OCI-LY1 (cell line): ENCODE results near the gene ELMO1.

Experiments used
- H2AFZ ChIP-seq: fragments of 200-600 bp; sonication (generic), shearing (Covaris generic); 2 replicates; pipeline ENCODE4 v1.6.0; 2014; ENCODE audit warnings: antibody characterized with exemption, mild to moderate bottlenecking, low read length
- H3F3A ChIP-seq: fragments of 200-600 bp; sonication (generic), shearing (Covaris generic); 2 replicates; pipeline ENCODE4 v1.6.0; 2014; ENCODE audit warnings: mild to moderate bottlenecking, antibody characterized with exemption, low read length, moderate library complexity; ENCODE audit not compliant: insufficient read depth
- H3K27ac ChIP-seq: fragments of 200-600 bp; sonication (generic); 2 replicates; pipeline ENCODE4 v1.5.1; 2014; ENCODE audit warnings: low read length, mixed run types, mild to moderate bottlenecking, low read depth; ENCODE audit not compliant: poor library complexity, severe bottlenecking
- H3K27me3 ChIP-seq: fragments of 200-600 bp; sonication (generic); 2 replicates; pipeline ENCODE4 v1.6.0; 2014; ENCODE audit warnings: antibody characterized with exemption, mild to moderate bottlenecking, low read length, moderate library complexity; ENCODE audit not compliant: insufficient read depth
- H3K36me3 ChIP-seq: fragments of 200-600 bp; sonication (generic); 2 replicates; pipeline ENCODE4 v1.6.1; 2014; ENCODE audit warnings: mild to moderate bottlenecking, antibody characterized with exemption, low read length, moderate library complexity, mixed read lengths; ENCODE audit not compliant: insufficient read depth
- H3K4me1 ChIP-seq: fragments of 200-600 bp; sonication (generic); 2 replicates; pipeline ENCODE4 v1.5.1; 2014; ENCODE audit warnings: mild to moderate bottlenecking, low read length, moderate library complexity; ENCODE audit not compliant: insufficient read depth, severe bottlenecking
- H3K4me2 ChIP-seq: fragments of 200-600 bp; sonication (generic), shearing (Covaris generic); 2 replicates; pipeline ENCODE4 v1.6.1; 2014; ENCODE audit warnings: low read length
- H3K4me3 ChIP-seq: fragments of 200-600 bp; sonication (generic); 2 replicates; pipeline ENCODE4 v1.5.1; 2014; ENCODE audit warnings: low read length, low read depth, mild to moderate bottlenecking, mixed read lengths; ENCODE audit not compliant: poor library complexity, severe bottlenecking
- H3K79me2 ChIP-seq: fragments of 200-600 bp; shearing (Covaris generic); 2 replicates; pipeline ENCODE4 v1.6.1; 2016; ENCODE audit warnings: mixed run types, low read length, mixed read lengths; ENCODE audit not compliant: insufficient read depth
- H3K9ac ChIP-seq: fragments of 200-600 bp; sonication (generic), shearing (Covaris generic); 2 replicates; pipeline ENCODE4 v1.6.1; 2014; ENCODE audit warnings: mild to moderate bottlenecking, low read length, mixed read lengths
- H3K9me2 ChIP-seq: fragments of 200-600 bp; sonication (generic), shearing (Covaris generic); 2 replicates; pipeline ENCODE4 v1.6.1; 2014; ENCODE audit warnings: low read depth, mild to moderate bottlenecking, low read length, mixed read lengths
- H3K9me3 ChIP-seq: fragments of 200-600 bp; shearing (Covaris generic); 2 replicates; pipeline ENCODE4 v1.6.1; 2014; ENCODE audit warnings: low read length, mixed read lengths
- H4K20me1 ChIP-seq: fragments of 200-600 bp; sonication (generic), shearing (Covaris generic); 2 replicates; pipeline ENCODE4 v1.6.0; 2016; ENCODE audit warnings: mild to moderate bottlenecking, low read length; ENCODE audit not compliant: insufficient read depth
- EZH2 ChIP-seq: fragments of 200-600 bp; sonication (generic), shearing (Covaris generic); IDR thresholded peaks from 2 replicates; pipeline ENCODE4 v1.8.0; 2017; ENCODE audit warnings: borderline replicate concordance, mixed run types, mild to moderate bottlenecking, antibody characterized with exemption, low read length, moderate library complexity, mixed read lengths
- TF ChIP-seq, protein P1 (sequence below): fragments of 200-600 bp; sonication (generic), shearing (Covaris generic); IDR thresholded peaks from 2 replicates; pipeline ENCODE4 v1.5.1; 2017; ENCODE audit warnings: mild to moderate bottlenecking, antibody characterized with exemption, low read length, moderate library complexity, mixed read lengths

Gene ELMO1

DNA sequence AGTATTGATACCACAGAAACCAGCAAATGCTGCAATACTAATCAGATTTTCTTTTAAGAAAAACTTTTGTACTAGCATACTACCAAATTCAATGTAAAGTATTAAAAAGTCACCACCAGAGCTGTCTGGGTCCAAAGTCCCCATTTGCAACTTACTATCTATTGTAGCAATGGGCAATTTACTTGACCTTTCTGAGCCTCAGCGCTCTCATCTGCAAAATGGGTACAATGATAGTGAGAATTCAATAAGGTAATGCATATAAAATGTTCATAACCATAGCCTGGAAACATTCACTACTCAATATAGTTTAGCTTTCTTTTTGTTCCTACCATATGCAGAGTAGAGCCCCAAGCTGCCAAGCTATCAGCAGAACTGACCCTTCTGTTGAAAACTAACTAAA is 337.2 kb downstream of the ELMO1 start:
- no peaks in the 10 kb centered on the region for H3K9me2 ChIP-seq
- H3K9me3 ChIP-seq: no peaks in the 10 kb centered on the region
- no peak overlapping the region for H2AFZ ChIP-seq
- no peaks in the 10 kb centered on the region for H3K27me3 ChIP-seq
- no peak overlapping the region for H3K4me3 ChIP-seq
- H3K9ac ChIP-seq: no peak overlapping the region
- no peaks in the 10 kb centered on the region for H4K20me1 ChIP-seq
- H3K4me2 ChIP-seq: no peak overlapping the region
- H3K36me3 ChIP-seq: peaks cover 83% of the 10 kb centered on the region
- no peak overlapping the region for H3K27ac ChIP-seq
- no peaks in the 10 kb centered on the region for H3K4me1 ChIP-seq
- no peaks in the 10 kb centered on the region for H3K79me2 ChIP-seq
- no peak for TF ChIP-seq EZH2
- TF ChIP-seq, protein P1, sequence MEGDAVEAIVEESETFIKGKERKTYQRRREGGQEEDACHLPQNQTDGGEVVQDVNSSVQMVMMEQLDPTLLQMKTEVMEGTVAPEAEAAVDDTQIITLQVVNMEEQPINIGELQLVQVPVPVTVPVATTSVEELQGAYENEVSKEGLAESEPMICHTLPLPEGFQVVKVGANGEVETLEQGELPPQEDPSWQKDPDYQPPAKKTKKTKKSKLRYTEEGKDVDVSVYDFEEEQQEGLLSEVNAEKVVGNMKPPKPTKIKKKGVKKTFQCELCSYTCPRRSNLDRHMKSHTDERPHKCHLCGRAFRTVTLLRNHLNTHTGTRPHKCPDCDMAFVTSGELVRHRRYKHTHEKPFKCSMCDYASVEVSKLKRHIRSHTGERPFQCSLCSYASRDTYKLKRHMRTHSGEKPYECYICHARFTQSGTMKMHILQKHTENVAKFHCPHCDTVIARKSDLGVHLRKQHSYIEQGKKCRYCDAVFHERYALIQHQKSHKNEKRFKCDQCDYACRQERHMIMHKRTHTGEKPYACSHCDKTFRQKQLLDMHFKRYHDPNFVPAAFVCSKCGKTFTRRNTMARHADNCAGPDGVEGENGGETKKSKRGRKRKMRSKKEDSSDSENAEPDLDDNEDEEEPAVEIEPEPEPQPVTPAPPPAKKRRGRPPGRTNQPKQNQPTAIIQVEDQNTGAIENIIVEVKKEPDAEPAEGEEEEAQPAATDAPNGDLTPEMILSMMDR: no peak
- no peaks in the 10 kb centered on the region for H3F3A ChIP-seq

DNA sequence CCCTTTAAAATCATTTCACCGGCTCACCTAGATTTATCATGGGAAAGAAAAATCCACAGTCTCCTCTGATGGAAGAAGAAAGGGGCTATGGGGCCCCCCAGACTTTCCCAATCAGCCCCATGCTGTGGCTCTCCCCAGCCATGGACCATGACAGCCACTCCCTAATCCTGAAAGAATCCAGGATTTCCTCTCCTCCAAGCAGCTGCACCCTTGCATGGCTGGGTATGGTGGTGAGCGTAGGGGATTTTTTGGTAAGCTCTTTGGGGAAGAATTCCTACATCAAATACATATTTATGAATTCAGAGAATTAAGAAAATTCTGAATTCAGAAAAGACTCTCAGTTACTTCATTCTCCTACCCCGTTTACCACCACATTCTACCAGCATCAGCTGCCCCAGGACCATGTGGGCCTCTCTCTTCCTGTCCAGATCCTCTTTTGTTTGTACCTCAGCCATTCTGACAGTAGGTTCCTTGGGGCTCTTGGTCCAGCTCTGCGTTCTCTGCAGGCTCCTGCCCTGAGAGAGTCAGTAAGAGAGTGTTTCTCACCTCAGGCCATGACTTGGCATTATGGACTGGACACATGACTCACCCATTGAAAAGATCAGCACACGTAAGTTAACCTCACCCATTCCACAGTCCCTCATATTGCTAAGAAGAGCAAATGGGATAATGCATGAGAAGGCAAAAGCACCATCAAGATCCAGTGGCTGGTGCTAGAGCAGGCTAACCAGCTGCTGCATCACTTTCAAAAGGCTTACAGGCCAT is 337.8 kb downstream of the ELMO1 start:
- TF ChIP-seq EZH2: no peak
- TF ChIP-seq, protein P1: no peak
- peaks cover 78% of the 10 kb centered on the region for H3K36me3 ChIP-seq
- no peak overlapping the region for H3K9ac ChIP-seq
- no peaks in the 10 kb centered on the region for H3K4me1 ChIP-seq
- no peaks in the 10 kb centered on the region for H3K79me2 ChIP-seq
- H3K4me2 ChIP-seq: no peak overlapping the region
- no peaks in the 10 kb centered on the region for H3F3A ChIP-seq
- H3K27me3 ChIP-seq: no peaks in the 10 kb centered on the region
- no peaks in the 10 kb centered on the region for H4K20me1 ChIP-seq
- H3K4me3 ChIP-seq: no peak overlapping the region
- H2AFZ ChIP-seq: no peak overlapping the region
- H3K27ac ChIP-seq: no peak overlapping the region
- no peaks in the 10 kb centered on the region for H3K9me2 ChIP-seq
- no peaks in the 10 kb centered on the region for H3K9me3 ChIP-seq

DNA sequence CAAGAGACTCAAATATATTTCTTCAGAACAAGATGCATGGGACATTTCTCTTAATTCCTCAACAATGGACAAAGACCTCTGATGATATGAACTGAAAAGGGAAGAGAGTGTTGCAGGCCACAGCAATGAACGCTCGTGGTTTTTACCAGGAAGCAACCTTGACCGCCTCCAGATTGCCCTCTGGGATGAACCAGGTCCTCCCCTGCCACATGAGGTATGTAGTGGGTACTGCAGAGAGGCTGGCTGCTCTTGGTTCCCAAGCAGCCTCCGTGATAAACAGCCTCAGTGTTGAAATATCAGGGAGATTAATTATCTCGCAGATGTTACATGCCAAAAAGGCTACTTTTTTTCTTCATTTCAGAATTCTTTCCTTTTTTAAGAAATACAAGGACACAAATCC is 338.8 kb downstream of the ELMO1 start:
- no peaks in the 10 kb centered on the region for H3F3A ChIP-seq
- no peaks in the 10 kb centered on the region for H3K4me1 ChIP-seq
- no peak overlapping the region for H3K9ac ChIP-seq
- H3K27me3 ChIP-seq: no peaks in the 10 kb centered on the region
- H3K36me3 ChIP-seq: peaks cover 68% of the 10 kb centered on the region
- no peak overlapping the region for H3K4me2 ChIP-seq
- H3K9me2 ChIP-seq: no peaks in the 10 kb centered on the region
- H3K79me2 ChIP-seq: no peaks in the 10 kb centered on the region
- TF ChIP-seq, protein P1: no peak
- no peak for TF ChIP-seq EZH2
- H3K4me3 ChIP-seq: no peak overlapping the region
- no peak overlapping the region for H3K27ac ChIP-seq
- H3K9me3 ChIP-seq: no peaks in the 10 kb centered on the region
- H4K20me1 ChIP-seq: no peaks in the 10 kb centered on the region
- H2AFZ ChIP-seq: no peak overlapping the region
